Loucy (cell line): ENCODE data around the gene ASCC1.
A peak's percentile ranks its signal among the peaks of the same experiment; 100 is the strongest.

Source experiments
- H2AFZ ChIP-seq: fragments of 200-600 bp; sonication (generic); 2 replicates; pipeline ENCODE4 v1.6.0; 2016; ENCODE audit warnings: antibody characterized with exemption, mild to moderate bottlenecking, low read length, moderate library complexity
- H3F3A ChIP-seq: fragments of 200-600 bp; 2 replicates; pipeline ENCODE4 v1.6.0; 2016; ENCODE audit warnings: antibody characterized with exemption, low read depth, mild to moderate bottlenecking
- H3K27me3 ChIP-seq: fragments of 200-600 bp; sonication (generic); 2 replicates; pipeline ENCODE4 v1.6.1; 2014; ENCODE audit warnings: low read length, mild to moderate bottlenecking; ENCODE audit not compliant: insufficient read depth, poor library complexity, severe bottlenecking
- H3K36me3 ChIP-seq: fragments of 200-600 bp; sonication (generic); 2 replicates; pipeline ENCODE4 v1.6.1; 2016; ENCODE audit warnings: low read length; ENCODE audit not compliant: insufficient read depth
- H3K4me1 ChIP-seq: fragments of 200-600 bp; sonication (generic); 2 replicates; pipeline ENCODE4 v1.5.1; 2014; ENCODE audit warnings: low read length, mild to moderate bottlenecking; ENCODE audit not compliant: insufficient read depth, poor library complexity, severe bottlenecking
- H3K4me2 ChIP-seq: fragments of 200-600 bp; sonication (generic); 2 replicates; pipeline ENCODE4 v1.6.0; 2014; ENCODE audit warnings: antibody characterized with exemption, low read length, low read depth, mild to moderate bottlenecking; ENCODE audit not compliant: poor library complexity, severe bottlenecking
- H3K4me3 ChIP-seq: fragments of 200-600 bp; sonication (generic); 2 replicates; pipeline ENCODE4 v1.5.1; 2014; ENCODE audit warnings: low read length, mild to moderate bottlenecking, mixed read lengths; ENCODE audit not compliant: poor library complexity, severe bottlenecking
- H3K79me2 ChIP-seq: fragments of 200-600 bp; sonication (generic); 2 replicates; pipeline ENCODE4 v1.6.1; 2014; ENCODE audit warnings: low read length; ENCODE audit not compliant: insufficient read depth
- H3K9ac ChIP-seq: fragments of 200-600 bp; sonication (generic); 2 replicates; pipeline ENCODE4 v1.6.0; 2014; ENCODE audit warnings: mild to moderate bottlenecking, low read depth, low read length, moderate library complexity; ENCODE audit not compliant: poor library complexity, severe bottlenecking
- H3K9me2 ChIP-seq: fragments of 200-600 bp; sonication (generic); replicated peaks from 2 replicates; pipeline ENCODE4 v1.6.1; 2016; ENCODE audit warnings: low read depth, low read length, mixed read lengths
- H3K9me3 ChIP-seq: fragments of 200-600 bp; sonication (generic); 2 replicates; pipeline ENCODE4 v1.6.1; 2014; ENCODE audit warnings: mild to moderate bottlenecking, antibody characterized with exemption, low read length, low read depth; ENCODE audit not compliant: insufficient read depth
- H4K20me1 ChIP-seq: fragments of 200-600 bp; sonication (generic); 2 replicates; pipeline ENCODE4 v1.6.0; 2014; ENCODE audit warnings: antibody characterized with exemption, low read length, mild to moderate bottlenecking; ENCODE audit not compliant: insufficient read depth, poor library complexity, severe bottlenecking
- EZH2phosphoT487 ChIP-seq: fragments of 200-600 bp; IDR thresholded peaks from 2 replicates; pipeline ENCODE4 v1.6.1; 2018; ENCODE audit warnings: antibody characterized with exemption, mild to moderate bottlenecking, moderate library complexity, borderline replicate concordance
- TF ChIP-seq, protein P1 (sequence below): fragments of 200-600 bp; sonication (generic); conservative IDR thresholded peaks from 2 replicates; pipeline ENCODE4 v1.5.1; 2014; ENCODE audit warnings: mild to moderate bottlenecking, antibody characterized with exemption, low read length

ASCC1 gene

GRCh38 chr10:72067463-72068125 lies 148.5 kb downstream of the ASCC1 start:
- peaks cover 35% of the 10 kb centered on the region for H3K79me2 ChIP-seq
- peak overlapping the region; percentile 87 for H3K9ac ChIP-seq
- H3K36me3 ChIP-seq = peaks cover 14% of the 10 kb centered on the region; the same call in 1 of the 2 replicates
- H4K20me1 ChIP-seq = peaks cover 3% of the 10 kb centered on the region
- no peaks in the 10 kb centered on the region for H3K9me2 ChIP-seq
- peak overlapping the region; percentile 90 for H3K4me2 ChIP-seq
- no peaks in the 10 kb centered on the region for H3K9me3 ChIP-seq
- no peaks in the 10 kb centered on the region for H3F3A ChIP-seq
- TF ChIP-seq, protein P1, sequence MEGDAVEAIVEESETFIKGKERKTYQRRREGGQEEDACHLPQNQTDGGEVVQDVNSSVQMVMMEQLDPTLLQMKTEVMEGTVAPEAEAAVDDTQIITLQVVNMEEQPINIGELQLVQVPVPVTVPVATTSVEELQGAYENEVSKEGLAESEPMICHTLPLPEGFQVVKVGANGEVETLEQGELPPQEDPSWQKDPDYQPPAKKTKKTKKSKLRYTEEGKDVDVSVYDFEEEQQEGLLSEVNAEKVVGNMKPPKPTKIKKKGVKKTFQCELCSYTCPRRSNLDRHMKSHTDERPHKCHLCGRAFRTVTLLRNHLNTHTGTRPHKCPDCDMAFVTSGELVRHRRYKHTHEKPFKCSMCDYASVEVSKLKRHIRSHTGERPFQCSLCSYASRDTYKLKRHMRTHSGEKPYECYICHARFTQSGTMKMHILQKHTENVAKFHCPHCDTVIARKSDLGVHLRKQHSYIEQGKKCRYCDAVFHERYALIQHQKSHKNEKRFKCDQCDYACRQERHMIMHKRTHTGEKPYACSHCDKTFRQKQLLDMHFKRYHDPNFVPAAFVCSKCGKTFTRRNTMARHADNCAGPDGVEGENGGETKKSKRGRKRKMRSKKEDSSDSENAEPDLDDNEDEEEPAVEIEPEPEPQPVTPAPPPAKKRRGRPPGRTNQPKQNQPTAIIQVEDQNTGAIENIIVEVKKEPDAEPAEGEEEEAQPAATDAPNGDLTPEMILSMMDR = no peak
- no peak for TF ChIP-seq EZH2phosphoT487
- no peak overlapping the region for H2AFZ ChIP-seq
- H3K4me3 ChIP-seq = peak overlapping the region; percentile 82
- H3K4me1 ChIP-seq = peaks cover 38% of the 10 kb centered on the region
- H3K27me3 ChIP-seq = no peaks in the 10 kb centered on the region

GRCh38 chr10:72066318-72067284 lies 149.5 kb downstream of the ASCC1 start:
- Histone ChIP-seq H3F3A (no peaks in the 10 kb centered on the region), H4K20me1 (peaks cover 3% of the 10 kb centered on the region), H3K27me3 (no peaks in the 10 kb centered on the region), H3K4me2 (no peak overlapping the region), H3K9ac (peak overlapping the region; percentile 87), H3K36me3 (peaks cover 14% of the 10 kb centered on the region; the same call in 1 of the 2 replicates), H2AFZ (no peak overlapping the region), H3K9me3 (no peaks in the 10 kb centered on the region), H3K4me3 (no peak overlapping the region), H3K4me1 (peaks cover 34% of the 10 kb centered on the region), H3K79me2 (peaks cover 35% of the 10 kb centered on the region), H3K9me2 (no peaks in the 10 kb centered on the region)
- no peak for TF ChIP-seq EZH2phosphoT487
- TF ChIP-seq, protein P1 = no peak

- Histone ChIP-seq H3K4me1 (peaks cover 29% of the 10 kb centered on the region), H3F3A (no peaks in the 10 kb centered on the region), H3K4me2 (no peak overlapping the region), H3K4me3 (no peak overlapping the region), H3K9me2 (no peaks in the 10 kb centered on the region), H3K9ac (no peak overlapping the region), H3K9me3 (no peaks in the 10 kb centered on the region), H2AFZ (no peak overlapping the region), H4K20me1 (peaks cover 3% of the 10 kb centered on the region), H3K36me3 (peaks cover 14% of the 10 kb centered on the region; the same call in 1 of the 2 replicates), H3K27me3 (no peaks in the 10 kb centered on the region), H3K79me2 (peaks cover 35% of the 10 kb centered on the region)
- TF ChIP-seq EZH2phosphoT487 = no peak
- TF ChIP-seq, protein P1 = no peak
These were observed 150.5 kb downstream of the ASCC1 start for GRCh38 chr10:72065439-72066025.
